SK-N-SH (cell line): ENCODE measurements around the gene MAD1L1. TPM values are rescaled to one million over a fixed set of nuclear protein-coding genes. Genes with fewer than 3 reads are reported as not detected.

Source experiments
- CTCF ChIA-PET: fragments of 300-600, 350-600 bp; formaldehyde crosslinking; extraction: SDS; loops from one replicate; lab custom pipeline; 2021; lab: Yijun Ruan, JAX
- POLR2A ChIA-PET: fragments of 350-600 bp; sonication (Branson Sonifier 250); formaldehyde crosslinking; extraction: SDS; loops from one replicate; lab custom pipeline; 2020; ENCODE audit warnings: antibody characterized with exemption, inconsistent platforms; lab: Yijun Ruan, JAX
- DNase-seq: peaks from one replicate; pipeline ENCODE4 v3.0.0; 2012
- H2AFZ ChIP-seq: fragments of 200-600 bp; sonication (generic); 2 replicates; pipeline ENCODE4 v1.8.1; 2016; ENCODE audit warnings: antibody characterized with exemption, mild to moderate bottlenecking, low read depth
- H3F3A ChIP-seq: fragments of 200-600 bp; sonication (generic); replicated peaks from 2 replicates; pipeline ENCODE3; 2016; ENCODE audit warnings: antibody characterized with exemption, mild to moderate bottlenecking; ENCODE audit not compliant: insufficient read depth
- H3K27ac ChIP-seq, 2 experiments: fragments of 200-500 bp in 1 of 2; fragments of 200-600 bp in 1 of 2; sonication (Bioruptor generic) in 1 of 2; sonication (generic), shearing (Covaris generic) in 1 of 2; 2 replicates each; pipeline versions ENCODE4 v1.5.1 to v1.6.1; 2014 to 2016; ENCODE audit warnings: low read depth in 2 of 2, inconsistent platforms in 1 of 2, low read length in 1 of 2, mild to moderate bottlenecking in 1 of 2, mixed read lengths in 1 of 2
- H3K27me3 ChIP-seq: fragments of 200-600 bp; sonication (generic), shearing (Covaris generic); 2 replicates; pipeline ENCODE4 v1.6.1; 2016; ENCODE audit warnings: mixed run types; ENCODE audit not compliant: insufficient read depth
- H3K36me3 ChIP-seq, 2 experiments: fragments of 200-500 bp in 1 of 2; fragments of 200-600 bp in 1 of 2; sonication (Bioruptor generic) in 1 of 2; sonication (generic) in 1 of 2; replicated peaks in 1 of 2; 2 replicates each; pipeline versions ENCODE3 to v1.5.1; 2014 to 2016; ENCODE audit warnings: low read length in 1 of 2, mild to moderate bottlenecking in 1 of 2; ENCODE audit not compliant: insufficient read depth in 2 of 2, control insufficient read depth in 1 of 2
- H3K4me1 ChIP-seq, 2 experiments: fragments of 200-500 bp in 1 of 2; fragments of 200-600 bp in 1 of 2; sonication (Bioruptor generic) in 1 of 2; sonication (generic), shearing (Covaris generic) in 1 of 2; 2 replicates each; pipeline versions ENCODE4 v1.5.1 to v1.6.1; 2014 to 2016; ENCODE audit warnings: low read depth in 1 of 2, low read length in 1 of 2, mixed run types in 1 of 2; ENCODE audit not compliant: insufficient read depth in 2 of 2, control insufficient read depth in 1 of 2
- H3K4me2 ChIP-seq: fragments of 200-600 bp; sonication (generic), shearing (Covaris generic); 2 replicates; pipeline ENCODE4 v1.6.1; 2017; ENCODE audit warnings: mixed run types
- H3K4me3 ChIP-seq, 2 experiments: fragments of 200-500 bp in 1 of 2; fragments of 200-600 bp in 1 of 2; sonication (Bioruptor generic) in 1 of 2; sonication (generic), shearing (Covaris generic) in 1 of 2; 2 replicates each; pipeline versions ENCODE4 v1.5.1 to v1.8.1; 2014 to 2016; ENCODE audit warnings: low read depth in 2 of 2, inconsistent platforms in 1 of 2, low read length in 1 of 2, mild to moderate bottlenecking in 1 of 2, mixed read lengths in 1 of 2, moderate library complexity in 1 of 2
- H3K79me2 ChIP-seq: fragments of 200-600 bp; sonication (generic); 2 replicates; pipeline ENCODE4 v1.8.1; 2017; ENCODE audit warnings: mild to moderate bottlenecking; ENCODE audit not compliant: insufficient read depth
- H3K9ac ChIP-seq: fragments of 200-600 bp; sonication (generic); 2 replicates; pipeline ENCODE4 v1.6.1; 2017; ENCODE audit warnings: mixed run types
- H3K9me2 ChIP-seq: fragments of 200-600 bp; sonication (generic); 2 replicates; pipeline ENCODE4 v1.6.1; 2017; ENCODE audit warnings: mixed run types
- H3K9me3 ChIP-seq: fragments of 200-600 bp; sonication (generic); 2 replicates; pipeline ENCODE4 v1.6.1; 2017; ENCODE audit warnings: mixed run types, mild to moderate bottlenecking, moderate library complexity
- H4K20me1 ChIP-seq: fragments of 200-600 bp; sonication (generic); 2 replicates; pipeline ENCODE4 v1.6.1; 2017; ENCODE audit warnings: mild to moderate bottlenecking, mixed run types; ENCODE audit not compliant: insufficient read depth
- CHD2 ChIP-seq: fragments of 150-350 bp; IDR thresholded peaks from 2 replicates; pipeline ENCODE4 v1.6.1; 2018; ENCODE audit warnings: low read length; ENCODE audit not compliant: partially characterized antibody
- EZH2phosphoT487 ChIP-seq: fragments of 200-600 bp; sonication (generic); IDR thresholded peaks from 2 replicates; pipeline ENCODE4 v1.6.1; 2017; ENCODE audit warnings: low read depth, mixed run types, mild to moderate bottlenecking, antibody characterized with exemption, moderate library complexity, borderline replicate concordance
- FOSL2 ChIP-seq: IDR thresholded peaks from 2 replicates; pipeline ENCODE4 v1.4.0; 2012; ENCODE audit warnings: low read depth, mild to moderate bottlenecking, moderate library complexity, borderline replicate concordance
- GATA2 ChIP-seq: sonication (generic); formaldehyde crosslinking; IDR thresholded peaks from 2 replicates; pipeline ENCODE4 v1.5.0; 2020; ENCODE audit warnings: mild to moderate bottlenecking, missing genetic modification reagents
- MEF2A ChIP-seq: IDR thresholded peaks from 2 replicates; pipeline ENCODE4 v1.4.0; 2012; ENCODE audit warnings: low read depth, borderline replicate concordance
- POLR2AphosphoS5 ChIP-seq: IDR thresholded peaks from 2 replicates; pipeline ENCODE4 v1.6.1; 2012; ENCODE audit warnings: low read depth, low read length
- YY1 ChIP-seq: IDR thresholded peaks from 2 replicates; pipeline ENCODE4 v1.4.0; 2012; ENCODE audit warnings: low read depth, mild to moderate bottlenecking
- WGBS: methylation state at CpG from one replicate; pipeline ENCODE4 v1.1.6; 2017; ENCODE audit warnings: low lambda C conversion rate; 5-methylcytosine and 5-hydroxymethylcytosine counted together
- polyA plus RNA-seq, 3 experiments: library from polyadenylated mRNA; depleted of rRNA; stranded (reverse); fragments of >200 nt; gene quantifications; 2 replicates each; pipeline ENCODE4 v1.2.3, GENCODE V29; 2012
- TF ChIP-seq, protein P1 (sequence below): fragments of 150-350 bp; IDR thresholded peaks from 2 replicates; pipeline ENCODE4 v1.6.1; 2016; ENCODE audit warnings: mild to moderate bottlenecking, low read depth, low read length
- TF ChIP-seq, protein P2 (sequence below): IDR thresholded peaks from 2 replicates; pipeline ENCODE4; 2012
- TF ChIP-seq, protein P3 (sequence below): IDR thresholded peaks from 2 replicates; pipeline ENCODE4 v1.4.0; 2012; ENCODE audit warnings: low read depth, borderline replicate concordance
- TF ChIP-seq, protein P4 (sequence below): IDR thresholded peaks from 2 replicates; pipeline ENCODE4 v1.4.0; 2012; ENCODE audit warnings: low read depth, borderline replicate concordance

Gene MAD1L1
- polyA plus RNA-seq, 1 of the 3 experiments (the other 2 are of a cell fraction): 46.2 TPM

DNA sequence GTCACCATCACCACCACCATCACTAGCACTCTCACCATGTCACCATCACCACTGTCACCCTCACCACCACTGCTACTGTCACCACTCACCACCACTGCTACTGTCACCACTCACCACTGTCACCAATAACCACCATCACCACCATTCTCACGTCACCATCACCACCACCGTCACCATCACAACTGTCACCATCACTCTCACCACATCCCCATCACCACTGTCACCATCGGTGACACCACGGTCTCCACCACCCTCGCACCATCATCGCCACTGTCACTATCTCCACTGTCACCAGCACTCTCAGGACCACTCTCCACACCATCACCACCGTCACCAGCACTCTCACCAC, 130.4 kb downstream of the MAD1L1 start (continued):
- TF ChIP-seq, protein P1, sequence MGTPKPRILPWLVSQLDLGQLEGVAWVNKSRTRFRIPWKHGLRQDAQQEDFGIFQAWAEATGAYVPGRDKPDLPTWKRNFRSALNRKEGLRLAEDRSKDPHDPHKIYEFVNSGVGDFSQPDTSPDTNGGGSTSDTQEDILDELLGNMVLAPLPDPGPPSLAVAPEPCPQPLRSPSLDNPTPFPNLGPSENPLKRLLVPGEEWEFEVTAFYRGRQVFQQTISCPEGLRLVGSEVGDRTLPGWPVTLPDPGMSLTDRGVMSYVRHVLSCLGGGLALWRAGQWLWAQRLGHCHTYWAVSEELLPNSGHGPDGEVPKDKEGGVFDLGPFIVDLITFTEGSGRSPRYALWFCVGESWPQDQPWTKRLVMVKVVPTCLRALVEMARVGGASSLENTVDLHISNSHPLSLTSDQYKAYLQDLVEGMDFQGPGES: no peak
- TF ChIP-seq YY1 (no peak), FOSL2 (no peak)
- TF ChIP-seq, all 33 proteins: peak for 0

DNA sequence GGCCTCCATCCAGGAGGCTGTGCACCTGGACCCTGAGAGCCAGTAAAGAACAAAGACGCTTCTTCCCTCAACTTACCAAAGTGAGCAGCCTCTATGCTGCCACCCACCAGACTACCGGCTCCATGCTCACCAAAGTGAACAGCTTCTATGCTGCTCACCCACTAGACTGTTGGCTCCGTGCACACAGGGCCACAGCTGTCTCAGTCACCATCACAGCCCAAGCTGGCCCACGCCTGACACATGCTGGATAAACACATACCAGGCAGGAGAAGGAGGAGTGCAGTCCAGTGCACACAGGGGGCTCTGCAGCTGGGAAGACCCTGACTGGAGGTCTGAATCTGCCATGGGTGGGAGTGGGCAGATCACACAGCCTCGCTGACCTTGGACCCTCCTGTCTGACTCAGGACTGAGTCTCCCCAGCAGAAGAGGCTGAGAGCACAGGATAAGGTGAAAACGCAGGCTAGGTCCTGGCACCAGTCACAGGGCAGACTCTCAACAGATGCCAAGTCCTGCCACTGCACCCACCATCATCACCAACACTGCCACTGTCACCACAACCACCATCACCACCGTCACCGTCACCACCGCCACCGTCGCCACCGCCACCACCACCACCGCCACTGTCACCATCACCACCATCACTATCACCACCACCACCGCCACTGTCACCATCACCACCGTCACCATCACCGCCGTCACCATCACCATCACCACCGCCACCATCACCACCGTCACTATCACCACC, 130.9 kb downstream of the MAD1L1 start:
- Histone ChIP-seq H3K4me2 (no peak overlapping the region), H2AFZ (no peak overlapping the region), H3K9me2 (no peaks in the 10 kb centered on the region), H3K79me2 (no peaks in the 10 kb centered on the region; the same call in 1 of the 2 replicates), H3K4me1 (peaks cover 25 to 68% of the 10 kb centered on the region in 2 experiments), H3K9ac (no peak overlapping the region), H3F3A (no peaks in the 10 kb centered on the region), H3K36me3 (no peaks in the 10 kb centered on the region), H3K27me3 (no peaks in the 10 kb centered on the region), H3K9me3 (no peaks in the 10 kb centered on the region), H4K20me1 (no peaks in the 10 kb centered on the region), H3K4me3 (no peak overlapping the region), H3K27ac (no peak overlapping the region; a peak in 1 of 4 replicates)
- ChIA-PET CTCF (no interaction called here), POLR2A (no interaction called here)
- WGBS: 91% methylated on average over 19 of the region's 19 CpGs
- DNase-seq: no peak
- TF ChIP-seq POLR2AphosphoS5: no peak
- no peak for TF ChIP-seq CHD2
- no peak for TF ChIP-seq MEF2A
- TF ChIP-seq, protein P2, sequence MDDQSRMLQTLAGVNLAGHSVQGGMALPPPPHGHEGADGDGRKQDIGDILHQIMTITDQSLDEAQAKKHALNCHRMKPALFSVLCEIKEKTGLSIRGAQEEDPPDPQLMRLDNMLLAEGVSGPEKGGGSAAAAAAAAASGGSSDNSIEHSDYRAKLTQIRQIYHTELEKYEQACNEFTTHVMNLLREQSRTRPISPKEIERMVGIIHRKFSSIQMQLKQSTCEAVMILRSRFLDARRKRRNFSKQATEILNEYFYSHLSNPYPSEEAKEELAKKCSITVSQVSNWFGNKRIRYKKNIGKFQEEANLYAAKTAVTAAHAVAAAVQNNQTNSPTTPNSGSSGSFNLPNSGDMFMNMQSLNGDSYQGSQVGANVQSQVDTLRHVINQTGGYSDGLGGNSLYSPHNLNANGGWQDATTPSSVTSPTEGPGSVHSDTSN: no peak
- TF ChIP-seq, protein P3, sequence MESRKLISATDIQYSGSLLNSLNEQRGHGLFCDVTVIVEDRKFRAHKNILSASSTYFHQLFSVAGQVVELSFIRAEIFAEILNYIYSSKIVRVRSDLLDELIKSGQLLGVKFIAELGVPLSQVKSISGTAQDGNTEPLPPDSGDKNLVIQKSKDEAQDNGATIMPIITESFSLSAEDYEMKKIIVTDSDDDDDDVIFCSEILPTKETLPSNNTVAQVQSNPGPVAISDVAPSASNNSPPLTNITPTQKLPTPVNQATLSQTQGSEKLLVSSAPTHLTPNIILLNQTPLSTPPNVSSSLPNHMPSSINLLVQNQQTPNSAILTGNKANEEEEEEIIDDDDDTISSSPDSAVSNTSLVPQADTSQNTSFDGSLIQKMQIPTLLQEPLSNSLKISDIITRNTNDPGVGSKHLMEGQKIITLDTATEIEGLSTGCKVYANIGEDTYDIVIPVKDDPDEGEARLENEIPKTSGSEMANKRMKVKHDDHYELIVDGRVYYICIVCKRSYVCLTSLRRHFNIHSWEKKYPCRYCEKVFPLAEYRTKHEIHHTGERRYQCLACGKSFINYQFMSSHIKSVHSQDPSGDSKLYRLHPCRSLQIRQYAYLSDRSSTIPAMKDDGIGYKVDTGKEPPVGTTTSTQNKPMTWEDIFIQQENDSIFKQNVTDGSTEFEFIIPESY: no peak
- TF ChIP-seq GATA2 (CRISPR knock-in tag): no peak
- no peak for TF ChIP-seq EZH2phosphoT487
- TF ChIP-seq, protein P4, sequence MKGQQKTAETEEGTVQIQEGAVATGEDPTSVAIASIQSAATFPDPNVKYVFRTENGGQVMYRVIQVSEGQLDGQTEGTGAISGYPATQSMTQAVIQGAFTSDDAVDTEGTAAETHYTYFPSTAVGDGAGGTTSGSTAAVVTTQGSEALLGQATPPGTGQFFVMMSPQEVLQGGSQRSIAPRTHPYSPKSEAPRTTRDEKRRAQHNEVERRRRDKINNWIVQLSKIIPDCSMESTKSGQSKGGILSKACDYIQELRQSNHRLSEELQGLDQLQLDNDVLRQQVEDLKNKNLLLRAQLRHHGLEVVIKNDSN: no peak
